Right renal cortex interstitium (tissue), 3 donors: ENCODE measurements around the gene SLC7A7. TPM values are rescaled to one million over a fixed set of nuclear protein-coding genes. Genes with fewer than 3 reads are reported as not detected.
"Not testable (repeated sequence)": the region's sequence is repeated elsewhere in the genome, so short reads cannot be mapped to it uniquely, and the experiment has no call there.

Experiments
- DNase-seq, 3 donors: peaks; one replicate each; pipeline ENCODE4 v3.0.0-alpha.2; 2013; ENCODE audit warnings: low read depth in 3 of 3, low spot score in 2 of 3
- polyA plus RNA-seq, 3 donors: library from polyadenylated mRNA; unstranded; fragments of 120-200 nt; gene quantifications; one replicate each; pipeline ENCODE4 v1.2.1, GENCODE V29; 2013; ENCODE audit not compliant: insufficient read length in 3 of 3

Gene SLC7A7
- 100 to 1,000 TPM; 101 to 121 (median 108) TPM for polyA plus RNA-seq

- no peak for DNase-seq
Measured at GRCh38 chr14:22814941-22815713, at the start of gene SLC7A7. TSS of gene SLC7A7 (minus strand) at chr14:22815435. CDS start at chr14:22813398, 2,037 bp downstream.

- DNase-seq: no peak
Measured at GRCh38 chr14:22864979-22865378, 49.7 kb upstream of the SLC7A7 start.

GRCh38 chr14:22861651-22862050 is 46.4 kb upstream of the SLC7A7 start:
- DNase-seq: no peak

- DNase-seq: not testable (repeated sequence)
Measured at GRCh38 chr14:22860377-22860776, 45.1 kb upstream of the SLC7A7 start.

GRCh38 chr14:22856428-22856827 is 41.2 kb upstream of the SLC7A7 start:
- DNase-seq: no peak

GRCh38 chr14:22854963-22855724 is 39.9 kb upstream of the SLC7A7 start:
- DNase-seq: no peak

GRCh38 chr14:22854296-22854695 is 39.1 kb upstream of the SLC7A7 start:
- not testable (repeated sequence) for DNase-seq

GRCh38 chr14:22852940-22853767 is 37.9 kb upstream of the SLC7A7 start:
- peak in 1 of 3 donors; percentile 84 for DNase-seq

GRCh38 chr14:22852599-22852939 is 37.3 kb upstream of the SLC7A7 start:
- DNase-seq: no peak

GRCh38 chr14:22852178-22852577 is 36.9 kb upstream of the SLC7A7 start:
- DNase-seq: not testable (repeated sequence)

- DNase-seq: no peak
Measured at GRCh38 chr14:22850944-22851764, 35.9 kb upstream of the SLC7A7 start.

- DNase-seq: no peak
Measured at GRCh38 chr14:22849212-22849819, 34.1 kb upstream of the SLC7A7 start.

- DNase-seq: no peak
Measured at GRCh38 chr14:22848351-22849164, 33.3 kb upstream of the SLC7A7 start.

GRCh38 chr14:22847661-22848341 is 32.6 kb upstream of the SLC7A7 start:
- DNase-seq: no peak

GRCh38 chr14:22846811-22847307 is 31.6 kb upstream of the SLC7A7 start:
- no peak for DNase-seq

- DNase-seq: no peak
Measured at GRCh38 chr14:22845821-22846625, 30.8 kb upstream of the SLC7A7 start.

GRCh38 chr14:22845103-22845394 is 29.8 kb upstream of the SLC7A7 start:
- no peak for DNase-seq
